Panc1 (cell line): ENCODE results near the gene ZNF236. TPM values are rescaled to one million over a fixed set of nuclear protein-coding genes. Genes with fewer than 3 reads are reported as not detected.
A peak's percentile ranks its signal among the peaks of the same experiment; 100 is the strongest.

Experiments
- ATAC-seq: fragments of 200-7000 bp; cut with Tn5 transposase; 2 replicates; pipeline ENCODE4 v1.9.1; 2020; ENCODE audit warnings: mild to moderate bottlenecking, moderate library complexity
- BruUV-seq: library from RNA; stranded (reverse); fragments of 400-500 nt; replicated peaks from 2 replicates; lab custom pipeline; 2021; lab: Mats Ljungman, UMichigan
- CTCF ChIA-PET: fragments of 300-600 bp; sonication (Branson Sonifier 250); formaldehyde crosslinking; loops from one replicate; lab custom pipeline; 2022; ENCODE audit warnings: antibody characterized with exemption; lab: Charles Lee
- POLR2A ChIA-PET: fragments of 300-600 bp; sonication (Branson Sonifier 250); formaldehyde crosslinking; loops from one replicate; lab custom pipeline; 2022; ENCODE audit warnings: antibody characterized with exemption; lab: Charles Lee
- DNase-seq: peaks from one replicate; pipeline ENCODE4 v3.0.0-alpha.2; 2010; ENCODE audit warnings: low read depth, low spot score
- H3K27ac ChIP-seq: 2 replicates; pipeline ENCODE4 v1.5.1; 2011; ENCODE audit warnings: mild to moderate bottlenecking, low read length, inconsistent platforms
- H3K27me3 ChIP-seq: fragments of 200-500 bp; sonication (Bioruptor generic); 2 replicates; pipeline ENCODE4 v1.6.0; 2014; ENCODE audit warnings: low read length, inconsistent platforms; ENCODE audit not compliant: control insufficient read depth, insufficient read depth
- H3K36me3 ChIP-seq: fragments of 200-500 bp; sonication (Bioruptor generic); 2 replicates; pipeline ENCODE4 v1.5.1; 2014; ENCODE audit warnings: inconsistent platforms, mild to moderate bottlenecking, low read length, moderate library complexity; ENCODE audit not compliant: control insufficient read depth, insufficient read depth
- H3K4me1 ChIP-seq: 2 replicates; pipeline ENCODE4 v1.5.1; 2011; ENCODE audit warnings: inconsistent platforms, mild to moderate bottlenecking, low read length, moderate library complexity; ENCODE audit not compliant: control insufficient read depth, insufficient read depth
- H3K4me3 ChIP-seq, 2 experiments: 2 replicates each; pipeline ENCODE4 v1.5.1; 2011 to 2012; ENCODE audit warnings: low read depth in 2 of 2, low read length in 2 of 2, mild to moderate bottlenecking in 2 of 2, inconsistent platforms in 1 of 2, moderate library complexity in 1 of 2
- H3K9me3 ChIP-seq: fragments of 200-500 bp; sonication (Bioruptor generic); 2 replicates; pipeline ENCODE4 v1.5.1; 2014; ENCODE audit warnings: low read depth, mild to moderate bottlenecking, inconsistent platforms, low read length, moderate library complexity; ENCODE audit not compliant: control insufficient read depth, insufficient read depth
- POLR2AphosphoS5 ChIP-seq: IDR thresholded peaks from 2 replicates; pipeline ENCODE4 v1.6.1; 2012; ENCODE audit warnings: mild to moderate bottlenecking, low read depth, low read length, moderate library complexity
- SIN3A ChIP-seq: IDR thresholded peaks from 2 replicates; pipeline ENCODE4 v1.6.1; 2012; ENCODE audit warnings: low read depth, mild to moderate bottlenecking, low read length, moderate library complexity, borderline replicate concordance; ENCODE audit not compliant: insufficient read depth
- in situ Hi-C: cut with HindIII; loops from 2 replicates; pipeline ENCODE4 v1.10.0; 2016; ENCODE audit warnings: low sequenced_read_pairs, low pct_unique_long_range_greater_than_20kb
- intact Hi-C: fragments of 100-400 bp; cut with micrococcal nuclease; formaldehyde crosslinking; loops from one replicate; pipeline ENCODE4 v1.10.0; 2022; ENCODE audit not compliant: unreplicated experiment
- total RNA-seq: library from RNA; stranded (reverse); gene quantifications from one replicate; pipeline ENCODE4 v1.2.1, GENCODE V29; 2021; ENCODE audit not compliant: unreplicated experiment
- TF ChIP-seq, protein P1 (sequence below), 2 experiments: IDR thresholded peaks; 2 replicates each; pipeline ENCODE4 v1.6.1; 2011 to 2012; ENCODE audit warnings: low read depth in 2 of 2, control low read depth in 1 of 2, low read length in 1 of 2, mild to moderate bottlenecking in 1 of 2, moderate library complexity in 1 of 2; ENCODE audit not compliant: insufficient read depth in 1 of 2
- TF ChIP-seq, protein P2 (sequence below): fragments of 450-650 bp; IDR thresholded peaks from 2 replicates; pipeline ENCODE4 v1.5.1; 2017; ENCODE audit warnings: mild to moderate bottlenecking

The ZNF236 gene
- total RNA-seq, 1 experiment from 2014 or later = 32.2 TPM

DNA sequence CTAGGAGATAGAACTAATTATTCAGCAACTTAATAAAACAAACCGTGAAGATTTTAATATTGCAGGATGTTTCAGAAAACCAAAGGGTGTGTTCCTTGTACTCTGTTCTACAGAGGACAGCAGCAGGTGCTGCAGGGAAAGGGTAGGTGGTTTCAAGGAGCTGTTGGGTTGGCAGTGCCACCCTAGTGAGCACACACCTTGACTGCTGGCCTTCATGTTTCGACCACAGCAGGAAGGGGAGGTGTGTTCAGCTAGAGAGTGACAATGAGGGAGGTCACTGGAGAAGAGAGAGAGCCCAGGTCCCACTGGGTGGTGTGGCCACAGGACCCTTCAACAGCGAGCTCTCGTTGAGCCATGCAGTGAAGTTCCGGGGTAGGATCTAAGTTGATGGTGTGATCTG is 98.6 kb downstream of the ZNF236 start:
- in situ Hi-C loops = no loop called here
- Histone ChIP-seq H3K4me3 (no peak overlapping the region), H3K27ac (no peak overlapping the region), H3K27me3 (no peaks in the 10 kb centered on the region), H3K36me3 (peaks cover 5% of the 10 kb centered on the region), H3K9me3 (no peaks in the 10 kb centered on the region), H3K4me1 (no peaks in the 10 kb centered on the region)
- POLR2A ChIA-PET = interaction anchor here (0.6 kb wide), 1 partner anchor 292 kb away, joined by 17 read pairs; no protein-coding TSS in a partner anchor
- DNase-seq (no peak), ATAC-seq (no peak; the same call in 1 of the 2 replicates)
- intact Hi-C loops = loop anchor here (5.0 kb wide), 1 partner anchor 61 kb away; no protein-coding TSS in a partner anchor
- TF ChIP-seq, protein P1, sequence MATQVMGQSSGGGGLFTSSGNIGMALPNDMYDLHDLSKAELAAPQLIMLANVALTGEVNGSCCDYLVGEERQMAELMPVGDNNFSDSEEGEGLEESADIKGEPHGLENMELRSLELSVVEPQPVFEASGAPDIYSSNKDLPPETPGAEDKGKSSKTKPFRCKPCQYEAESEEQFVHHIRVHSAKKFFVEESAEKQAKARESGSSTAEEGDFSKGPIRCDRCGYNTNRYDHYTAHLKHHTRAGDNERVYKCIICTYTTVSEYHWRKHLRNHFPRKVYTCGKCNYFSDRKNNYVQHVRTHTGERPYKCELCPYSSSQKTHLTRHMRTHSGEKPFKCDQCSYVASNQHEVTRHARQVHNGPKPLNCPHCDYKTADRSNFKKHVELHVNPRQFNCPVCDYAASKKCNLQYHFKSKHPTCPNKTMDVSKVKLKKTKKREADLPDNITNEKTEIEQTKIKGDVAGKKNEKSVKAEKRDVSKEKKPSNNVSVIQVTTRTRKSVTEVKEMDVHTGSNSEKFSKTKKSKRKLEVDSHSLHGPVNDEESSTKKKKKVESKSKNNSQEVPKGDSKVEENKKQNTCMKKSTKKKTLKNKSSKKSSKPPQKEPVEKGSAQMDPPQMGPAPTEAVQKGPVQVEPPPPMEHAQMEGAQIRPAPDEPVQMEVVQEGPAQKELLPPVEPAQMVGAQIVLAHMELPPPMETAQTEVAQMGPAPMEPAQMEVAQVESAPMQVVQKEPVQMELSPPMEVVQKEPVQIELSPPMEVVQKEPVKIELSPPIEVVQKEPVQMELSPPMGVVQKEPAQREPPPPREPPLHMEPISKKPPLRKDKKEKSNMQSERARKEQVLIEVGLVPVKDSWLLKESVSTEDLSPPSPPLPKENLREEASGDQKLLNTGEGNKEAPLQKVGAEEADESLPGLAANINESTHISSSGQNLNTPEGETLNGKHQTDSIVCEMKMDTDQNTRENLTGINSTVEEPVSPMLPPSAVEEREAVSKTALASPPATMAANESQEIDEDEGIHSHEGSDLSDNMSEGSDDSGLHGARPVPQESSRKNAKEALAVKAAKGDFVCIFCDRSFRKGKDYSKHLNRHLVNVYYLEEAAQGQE (IDR thresholded peaks at IDR 0.05; ENCODE audit: insufficient read depth in 1 of 2, low read depth in 2 of 2, low read length in 1 of 2) = no peak
- no peak for TF ChIP-seq POLR2AphosphoS5
- no TSS peak for BruUV-seq
- CTCF ChIA-PET = no interaction called here

DNA sequence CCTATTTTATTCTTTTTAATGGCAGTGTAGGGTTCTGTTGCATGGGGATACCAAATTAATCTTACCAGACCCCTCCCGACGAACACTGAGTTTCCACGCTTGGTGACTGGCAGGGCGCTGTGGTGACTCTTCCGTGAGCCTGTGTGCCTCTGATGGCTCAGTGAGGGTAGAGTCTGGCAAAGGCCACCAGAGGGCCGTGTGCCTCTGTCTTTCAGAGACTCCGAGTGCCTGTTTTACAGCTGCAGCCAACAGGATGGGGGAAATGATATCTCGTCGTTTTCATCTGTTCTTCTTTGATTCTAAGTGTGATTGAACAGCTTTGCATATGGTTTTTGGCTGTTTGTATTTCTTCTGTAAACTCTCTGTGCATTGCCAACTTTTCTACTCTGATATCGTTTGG is 99.8 kb downstream of the ZNF236 start:
- no peak overlapping the region for H3K4me3 ChIP-seq

DNA sequence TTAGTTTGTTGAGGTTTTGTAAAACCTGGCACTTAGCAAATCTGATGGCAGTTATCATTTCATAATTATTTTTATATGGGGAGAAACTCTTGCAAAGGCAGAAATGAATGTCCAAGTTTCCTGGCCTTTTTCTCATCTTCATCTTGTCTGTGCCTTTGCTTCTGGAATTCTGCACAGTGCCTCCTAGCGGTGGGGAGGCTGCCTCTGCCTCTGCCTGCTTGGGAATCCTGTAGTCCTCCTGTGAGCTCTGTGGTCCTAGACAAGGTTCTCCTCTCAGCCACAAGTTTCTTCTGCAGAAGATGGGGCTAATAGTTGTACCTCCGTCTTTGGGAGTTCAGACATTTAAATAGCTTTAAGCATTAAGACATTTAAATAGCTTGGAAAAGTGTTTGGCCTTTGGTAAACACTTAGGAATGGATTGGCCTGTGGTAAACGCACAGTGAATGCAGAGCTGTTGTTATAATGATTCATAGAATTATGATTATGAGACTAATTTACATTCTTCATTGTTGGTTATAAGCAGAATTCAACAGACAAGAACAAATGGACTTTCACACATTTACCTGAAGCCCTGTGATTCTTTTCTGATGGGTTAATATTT is 101.2 kb downstream of the ZNF236 start:
- POLR2A ChIA-PET = no interaction called here
- CTCF ChIA-PET = interaction anchor here (0.7 to 2.1 kb wide), 5 partner anchors 14 to 1083 kb away, joined by 3 to 6 read pairs (median 3); no protein-coding TSS in a partner anchor
- peak; percentile 15 for DNase-seq
- no peaks in the 10 kb centered on the region for H3K27me3 ChIP-seq
- H3K27ac ChIP-seq = no peak overlapping the region
- in situ Hi-C loops (no loop called here), intact Hi-C loops (loop anchor here (5.0 kb wide), 1 partner anchor 59 kb away; no protein-coding TSS in a partner anchor)
- H3K36me3 ChIP-seq = peaks cover 13% of the 10 kb centered on the region
- H3K4me1 ChIP-seq = no peaks in the 10 kb centered on the region
- H3K4me3 ChIP-seq = no peak overlapping the region
- TF ChIP-seq, protein P2, sequence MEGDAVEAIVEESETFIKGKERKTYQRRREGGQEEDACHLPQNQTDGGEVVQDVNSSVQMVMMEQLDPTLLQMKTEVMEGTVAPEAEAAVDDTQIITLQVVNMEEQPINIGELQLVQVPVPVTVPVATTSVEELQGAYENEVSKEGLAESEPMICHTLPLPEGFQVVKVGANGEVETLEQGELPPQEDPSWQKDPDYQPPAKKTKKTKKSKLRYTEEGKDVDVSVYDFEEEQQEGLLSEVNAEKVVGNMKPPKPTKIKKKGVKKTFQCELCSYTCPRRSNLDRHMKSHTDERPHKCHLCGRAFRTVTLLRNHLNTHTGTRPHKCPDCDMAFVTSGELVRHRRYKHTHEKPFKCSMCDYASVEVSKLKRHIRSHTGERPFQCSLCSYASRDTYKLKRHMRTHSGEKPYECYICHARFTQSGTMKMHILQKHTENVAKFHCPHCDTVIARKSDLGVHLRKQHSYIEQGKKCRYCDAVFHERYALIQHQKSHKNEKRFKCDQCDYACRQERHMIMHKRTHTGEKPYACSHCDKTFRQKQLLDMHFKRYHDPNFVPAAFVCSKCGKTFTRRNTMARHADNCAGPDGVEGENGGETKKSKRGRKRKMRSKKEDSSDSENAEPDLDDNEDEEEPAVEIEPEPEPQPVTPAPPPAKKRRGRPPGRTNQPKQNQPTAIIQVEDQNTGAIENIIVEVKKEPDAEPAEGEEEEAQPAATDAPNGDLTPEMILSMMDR = peak; percentile 96
- no peak for TF ChIP-seq SIN3A
- TF ChIP-seq, protein P1 (IDR thresholded peaks at IDR 0.05; ENCODE audit: insufficient read depth in 1 of 2, low read depth in 2 of 2, low read length in 1 of 2) = no peak
- no TSS peak for BruUV-seq
- 0 out of 2 replicates have a peak, but pooled peaks have one; percentile 63 for ATAC-seq
- H3K9me3 ChIP-seq = no peaks in the 10 kb centered on the region

More for the DNA sequence above, 99.8 kb downstream of the ZNF236 start:
- peak; percentile 22 for DNase-seq
- ATAC-seq = peak; percentile 96
- Histone ChIP-seq H3K4me1 (no peaks in the 10 kb centered on the region), H3K9me3 (no peaks in the 10 kb centered on the region), H3K27me3 (no peaks in the 10 kb centered on the region), H3K36me3 (peaks cover 4% of the 10 kb centered on the region; the same call in 1 of the 2 replicates), H3K27ac (no peak overlapping the region)
- TF ChIP-seq, protein P2 = peak; percentile 87
- no peak for TF ChIP-seq SIN3A
- intact Hi-C loops = loop anchor here (5.0 kb wide), 1 partner anchor 60 kb away; no protein-coding TSS in a partner anchor
- in situ Hi-C loops = no loop called here
- POLR2A ChIA-PET = no interaction called here
- CTCF ChIA-PET = interaction anchor here (0.6 to 2.1 kb wide), 12 partner anchors 31 to 780 kb away, joined by 3 to 8 read pairs (median 4); no protein-coding TSS in a partner anchor
- BruUV-seq = no TSS peak
